Measurements from ENCODE around the gene ZNF143. TPM values are rescaled to one million over a fixed set of nuclear protein-coding genes. Genes with fewer than 3 reads are reported as not detected.

ZNF143 gene
- total and polyA plus RNA-seq, 2 of the 13 experiments (the other 11 are each of a cell fraction or from before 2014, with no cell fraction given): 22.4 to 35.6 TPM

DNA sequence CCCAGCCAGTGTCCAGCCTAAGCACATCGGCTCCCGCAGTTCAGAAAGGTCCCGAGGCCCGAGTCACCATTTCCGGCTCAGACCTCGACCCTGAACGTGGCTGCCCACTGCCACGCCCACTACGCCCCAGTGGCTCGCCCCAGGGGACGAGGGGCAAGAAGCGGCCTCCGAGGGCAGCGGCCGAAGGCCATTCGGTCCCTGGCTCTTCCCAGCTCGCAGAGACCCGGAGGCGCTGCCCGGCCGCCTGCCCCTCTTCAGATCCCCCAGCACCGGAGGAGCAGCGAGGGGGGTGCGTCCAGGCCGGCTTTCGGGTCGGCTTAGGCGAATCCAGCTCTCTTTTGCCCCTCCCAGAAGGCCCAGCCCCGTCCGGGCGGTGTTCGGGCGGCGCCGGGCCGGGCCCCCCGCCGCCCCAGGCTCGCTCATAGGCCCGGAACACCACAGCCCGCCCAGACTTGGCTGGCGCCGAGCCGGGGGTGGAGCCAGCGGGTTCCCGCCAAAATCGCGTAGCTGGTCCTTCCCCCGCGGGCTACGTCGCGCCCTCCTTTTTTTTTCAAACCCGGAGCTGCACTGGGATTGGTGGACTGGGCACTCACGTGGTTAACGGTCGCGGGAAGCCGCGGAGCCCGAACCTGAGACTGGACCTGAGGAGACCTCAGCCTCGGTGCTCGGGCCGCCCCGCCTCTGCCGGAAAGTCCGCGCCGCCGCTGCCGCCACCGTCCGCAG lies 112.4 kb downstream of the ZNF143 start, which contains the start of gene WEE1 (continued):
- TF ChIP-seq, protein P1, sequence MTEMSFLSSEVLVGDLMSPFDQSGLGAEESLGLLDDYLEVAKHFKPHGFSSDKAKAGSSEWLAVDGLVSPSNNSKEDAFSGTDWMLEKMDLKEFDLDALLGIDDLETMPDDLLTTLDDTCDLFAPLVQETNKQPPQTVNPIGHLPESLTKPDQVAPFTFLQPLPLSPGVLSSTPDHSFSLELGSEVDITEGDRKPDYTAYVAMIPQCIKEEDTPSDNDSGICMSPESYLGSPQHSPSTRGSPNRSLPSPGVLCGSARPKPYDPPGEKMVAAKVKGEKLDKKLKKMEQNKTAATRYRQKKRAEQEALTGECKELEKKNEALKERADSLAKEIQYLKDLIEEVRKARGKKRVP (CRISPR knock-in tag; IDR thresholded peaks at IDR 0.05): peak in 1 of 2 experiments; percentile 59; a peak in 2 of 4 replicates
- TF ChIP-seq NR2F2 (IDR thresholded peaks at IDR 0.05; ENCODE audit: borderline replicate concordance, low read depth) (no peak; the same call in 1 of the 2 replicates), KDM3A (CRISPR knock-in tag; IDR thresholded peaks at IDR 0.05; ENCODE audit: low read depth) (peak; percentile 66), ELF4 (CRISPR knock-in tag; IDR thresholded peaks at IDR 0.05; ENCODE audit: borderline replicate concordance) (peak; percentile 96), RXRA (CRISPR knock-in tag; IDR thresholded peaks at IDR 0.05) (peak; percentile 85), MEIS1 (CRISPR knock-in tag; IDR thresholded peaks at IDR 0.05; ENCODE audit: borderline replicate concordance) (peak; percentile 84; the same call in 1 of the 2 replicates), ZNF343 (CRISPR knock-in tag; IDR thresholded peaks at IDR 0.05) (peak; percentile 66; the same call in 1 of the 2 replicates), ZNF678 (CRISPR knock-in tag; IDR thresholded peaks at IDR 0.05) (no peak), SALL1 (CRISPR knock-in tag; IDR thresholded peaks at IDR 0.05) (peak; percentile 88), NFKBIZ (CRISPR knock-in tag; IDR thresholded peaks at IDR 0.05) (no peak), ZNF264 (CRISPR knock-in tag; IDR thresholded peaks at IDR 0.05) (no peak), KAT8 (CRISPR knock-in tag; IDR thresholded peaks at IDR 0.05) (peak; percentile 84; the same call in 1 of the 2 replicates)
- TF ChIP-seq, protein P2, sequence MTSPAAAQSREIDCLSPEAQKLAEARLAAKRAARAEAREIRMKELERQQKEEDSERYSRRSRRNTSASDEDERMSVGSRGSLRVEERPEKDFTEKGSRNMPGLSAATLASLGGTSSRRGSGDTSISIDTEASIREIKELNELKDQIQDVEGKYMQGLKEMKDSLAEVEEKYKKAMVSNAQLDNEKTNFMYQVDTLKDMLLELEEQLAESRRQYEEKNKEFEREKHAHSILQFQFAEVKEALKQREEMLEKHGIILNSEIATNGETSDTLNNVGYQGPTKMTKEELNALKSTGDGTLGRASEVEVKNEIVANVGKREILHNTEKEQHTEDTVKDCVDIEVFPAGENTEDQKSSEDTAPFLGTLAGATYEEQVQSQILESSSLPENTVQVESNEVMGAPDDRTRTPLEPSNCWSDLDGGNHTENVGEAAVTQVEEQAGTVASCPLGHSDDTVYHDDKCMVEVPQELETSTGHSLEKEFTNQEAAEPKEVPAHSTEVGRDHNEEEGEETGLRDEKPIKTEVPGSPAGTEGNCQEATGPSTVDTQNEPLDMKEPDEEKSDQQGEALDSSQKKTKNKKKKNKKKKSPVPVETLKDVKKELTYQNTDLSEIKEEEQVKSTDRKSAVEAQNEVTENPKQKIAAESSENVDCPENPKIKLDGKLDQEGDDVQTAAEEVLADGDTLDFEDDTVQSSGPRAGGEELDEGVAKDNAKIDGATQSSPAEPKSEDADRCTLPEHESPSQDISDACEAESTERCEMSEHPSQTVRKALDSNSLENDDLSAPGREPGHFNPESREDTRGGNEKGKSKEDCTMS (CRISPR knock-in tag; conservative IDR thresholded peaks at IDR 0.05): 0 out of 2 replicates have a peak, but pooled peaks have one; percentile 30
- TF ChIP-seq, protein P3, sequence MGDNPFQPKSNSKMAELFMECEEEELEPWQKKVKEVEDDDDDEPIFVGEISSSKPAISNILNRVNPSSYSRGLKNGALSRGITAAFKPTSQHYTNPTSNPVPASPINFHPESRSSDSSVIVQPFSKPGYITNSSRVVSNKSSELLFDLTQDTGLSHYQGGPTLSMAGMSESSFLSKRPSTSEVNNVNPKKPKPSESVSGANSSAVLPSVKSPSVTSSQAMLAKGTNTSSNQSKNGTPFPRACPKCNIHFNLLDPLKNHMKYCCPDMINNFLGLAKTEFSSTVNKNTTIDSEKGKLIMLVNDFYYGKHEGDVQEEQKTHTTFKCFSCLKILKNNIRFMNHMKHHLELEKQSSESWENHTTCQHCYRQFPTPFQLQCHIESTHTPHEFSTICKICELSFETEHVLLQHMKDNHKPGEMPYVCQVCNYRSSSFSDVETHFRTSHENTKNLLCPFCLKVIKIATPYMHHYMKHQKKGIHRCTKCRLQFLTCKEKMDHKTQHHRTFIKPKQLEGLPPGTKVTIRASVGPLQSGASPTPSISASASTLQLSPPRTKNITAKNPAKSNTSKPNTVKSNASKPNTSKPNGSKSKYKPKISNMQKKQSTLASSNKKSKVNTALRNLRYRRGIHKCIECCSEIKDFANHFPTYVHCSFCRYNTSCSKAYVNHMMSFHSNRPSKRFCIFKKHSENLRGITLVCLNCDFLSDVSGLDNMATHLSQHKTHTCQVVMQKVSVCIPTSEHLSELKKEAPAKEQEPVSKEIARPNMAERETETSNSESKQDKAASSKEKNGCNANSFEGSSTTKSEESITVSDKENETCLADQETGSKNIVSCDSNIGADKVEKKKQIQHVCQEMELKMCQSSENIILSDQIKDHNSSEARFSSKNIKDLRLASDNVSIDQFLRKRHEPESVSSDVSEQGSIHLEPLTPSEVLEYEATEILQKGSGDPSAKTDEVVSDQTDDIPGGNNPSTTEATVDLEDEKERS (CRISPR knock-in tag; IDR thresholded peaks at IDR 0.05): peak; percentile 66; the same call in 1 of the 2 replicates
- TF ChIP-seq, protein P4, sequence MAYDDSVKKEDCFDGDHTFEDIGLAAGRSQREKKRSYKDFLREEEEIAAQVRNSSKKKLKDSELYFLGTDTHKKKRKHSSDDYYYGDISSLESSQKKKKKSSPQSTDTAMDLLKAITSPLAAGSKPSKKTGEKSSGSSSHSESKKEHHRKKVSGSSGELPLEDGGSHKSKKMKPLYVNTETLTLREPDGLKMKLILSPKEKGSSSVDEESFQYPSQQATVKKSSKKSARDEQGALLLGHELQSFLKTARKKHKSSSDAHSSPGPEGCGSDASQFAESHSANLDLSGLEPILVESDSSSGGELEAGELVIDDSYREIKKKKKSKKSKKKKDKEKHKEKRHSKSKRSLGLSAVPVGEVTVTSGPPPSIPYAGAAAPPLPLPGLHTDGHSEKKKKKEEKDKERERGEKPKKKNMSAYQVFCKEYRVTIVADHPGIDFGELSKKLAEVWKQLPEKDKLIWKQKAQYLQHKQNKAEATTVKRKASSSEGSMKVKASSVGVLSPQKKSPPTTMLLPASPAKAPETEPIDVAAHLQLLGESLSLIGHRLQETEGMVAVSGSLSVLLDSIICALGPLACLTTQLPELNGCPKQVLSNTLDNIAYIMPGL (CRISPR knock-in tag; IDR thresholded peaks at IDR 0.05; ENCODE audit: borderline replicate concordance in 1 of 2, low read depth in 1 of 2): peak; percentile 64 to 73; a peak in 3 of 4 replicates
- TF ChIP-seq, protein P5, sequence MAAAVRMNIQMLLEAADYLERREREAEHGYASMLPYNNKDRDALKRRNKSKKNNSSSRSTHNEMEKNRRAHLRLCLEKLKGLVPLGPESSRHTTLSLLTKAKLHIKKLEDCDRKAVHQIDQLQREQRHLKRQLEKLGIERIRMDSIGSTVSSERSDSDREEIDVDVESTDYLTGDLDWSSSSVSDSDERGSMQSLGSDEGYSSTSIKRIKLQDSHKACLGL (CRISPR knock-in tag; IDR thresholded peaks at IDR 0.05): peak; percentile 79
- TF ChIP-seq, protein P6, sequence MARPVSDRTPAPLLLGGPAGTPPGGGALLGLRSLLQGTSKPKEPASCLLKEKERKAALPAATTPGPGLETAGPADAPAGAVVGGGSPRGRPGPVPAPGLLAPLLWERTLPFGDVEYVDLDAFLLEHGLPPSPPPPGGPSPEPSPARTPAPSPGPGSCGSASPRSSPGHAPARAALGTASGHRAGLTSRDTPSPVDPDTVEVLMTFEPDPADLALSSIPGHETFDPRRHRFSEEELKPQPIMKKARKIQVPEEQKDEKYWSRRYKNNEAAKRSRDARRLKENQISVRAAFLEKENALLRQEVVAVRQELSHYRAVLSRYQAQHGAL (CRISPR knock-in tag; IDR thresholded peaks at IDR 0.05; ENCODE audit: not compliant biosample characterization): no peak
